Measurements from ENCODE around the gene S100A7A.

S100A7A gene

GRCh38 chr1:153374071-153374470, 42.2 kb upstream of the S100A7A start:
- no peak for TF ChIP-seq CTCF (IDR thresholded peaks at IDR 0.05; ENCODE audit: low read depth, low read length, missing control alignments)
- in situ Hi-C loops (cut with HindIII; ENCODE audit: low sequenced_read_pairs) = no loop called here
- DNase-seq (ENCODE audit: low read depth) = no peak
- no peak overlapping the region for H3K4me3 ChIP-seq (ENCODE audit: low read depth, low read length)

DNA sequence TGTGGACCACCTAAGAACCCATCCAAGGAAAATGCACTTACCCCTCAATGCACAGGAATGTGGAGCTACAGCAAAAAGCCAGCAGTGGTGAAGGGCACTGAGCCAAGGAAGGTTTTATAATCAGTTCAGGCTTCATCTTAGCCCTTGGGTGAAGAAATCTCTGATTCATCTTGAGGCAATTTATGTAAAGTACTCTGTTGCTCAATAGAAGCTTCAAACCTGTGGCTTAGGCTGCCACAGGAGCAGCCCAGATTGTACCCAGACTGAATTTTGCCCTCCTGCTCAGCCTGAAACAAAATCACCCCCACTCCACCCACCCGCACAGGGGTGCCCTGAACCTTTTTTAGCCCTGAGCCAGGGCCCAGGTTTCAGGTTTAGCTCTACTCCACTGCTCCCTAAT, 40.8 kb upstream of the S100A7A start, which contains the start of gene S100A12:
Gene S100A12 (minus strand): TSS at position 111 of the 400 bp plus-strand sequence. CDS start 1,029 bp downstream, outside the sequence.
- DNase-seq (ENCODE audit: low read depth) = peak; percentile 24
- no peak for TF ChIP-seq CTCF (IDR thresholded peaks at IDR 0.05; ENCODE audit: low read depth, low read length, missing control alignments)
- in situ Hi-C loops (cut with HindIII; ENCODE audit: low sequenced_read_pairs) = no loop called here
- H3K4me3 ChIP-seq (ENCODE audit: low read depth, low read length) = no peak within 1 kb of the TSS

DNA sequence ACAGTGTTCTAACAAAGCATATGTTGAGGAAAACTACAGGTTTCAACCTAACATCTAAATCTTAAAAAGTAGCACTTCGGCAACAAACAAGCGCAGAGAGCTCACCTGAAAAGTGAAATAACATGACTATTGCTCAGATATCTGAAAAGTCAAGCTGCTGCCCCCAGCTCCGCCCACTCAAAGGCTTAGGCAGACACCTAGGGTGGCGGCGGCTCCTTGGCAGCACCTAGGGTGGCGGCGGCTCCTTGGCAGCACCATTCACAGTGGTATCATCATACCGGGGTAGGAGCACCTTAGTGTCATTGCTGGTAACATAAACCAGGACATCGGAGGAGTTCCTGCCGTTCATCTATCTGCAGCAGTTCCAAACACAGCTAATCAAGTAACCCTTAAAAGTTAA, 36.7 kb upstream of the S100A7A start:
- TF ChIP-seq CTCF (IDR thresholded peaks at IDR 0.05; ENCODE audit: low read depth, low read length, missing control alignments) = no peak
- DNase-seq (ENCODE audit: low read depth) = no peak
- H3K4me3 ChIP-seq (ENCODE audit: low read depth, low read length) = no peak overlapping the region
- in situ Hi-C loops (cut with HindIII; ENCODE audit: low sequenced_read_pairs) = no loop called here

- in situ Hi-C loops (cut with HindIII; ENCODE audit: low sequenced_read_pairs) = no loop called here
- TF ChIP-seq CTCF (IDR thresholded peaks at IDR 0.05; ENCODE audit: low read depth, low read length, missing control alignments) = no peak
- no peak for DNase-seq (ENCODE audit: low read depth)
- no peak overlapping the region for H3K4me3 ChIP-seq (ENCODE audit: low read depth, low read length)
These were observed 35.6 kb upstream of the S100A7A start for GRCh38 chr1:153380711-153381110.

DNA sequence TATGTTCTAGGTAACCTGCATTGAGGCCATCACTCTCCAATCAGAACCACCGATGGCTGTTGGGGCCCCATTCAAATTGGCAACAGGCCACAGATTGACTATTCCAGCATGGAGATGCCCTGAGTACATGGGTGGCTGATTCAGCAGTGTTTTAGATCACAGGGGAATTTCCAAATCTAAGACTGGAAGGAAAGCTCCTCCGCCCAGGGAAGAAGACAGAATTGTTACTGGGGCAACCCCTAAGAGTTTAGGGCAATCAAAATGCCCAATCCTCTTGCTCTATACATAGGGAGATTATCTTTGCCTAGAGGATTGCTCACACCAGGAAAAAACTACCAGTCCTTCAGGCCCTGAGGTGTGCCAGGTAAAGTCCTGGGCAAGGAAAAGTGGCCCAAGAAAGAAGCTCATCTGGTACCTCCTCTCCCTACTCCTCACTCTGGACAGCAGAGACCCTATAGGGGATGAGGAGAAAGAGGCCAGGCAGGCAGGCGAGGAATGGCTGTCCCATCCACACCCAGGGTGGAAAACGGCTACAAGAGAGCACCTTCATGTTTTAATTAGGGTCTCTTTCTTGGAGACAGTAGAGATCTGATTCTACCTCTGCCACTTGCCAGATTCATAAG, 31.3 kb upstream of the S100A7A start:
- no peak for DNase-seq (ENCODE audit: low read depth)
- in situ Hi-C loops (cut with HindIII; ENCODE audit: low sequenced_read_pairs) = no loop called here
- TF ChIP-seq CTCF (IDR thresholded peaks at IDR 0.05; ENCODE audit: low read depth, low read length, missing control alignments) = no peak
- no peak overlapping the region for H3K4me3 ChIP-seq (ENCODE audit: low read depth, low read length)

GRCh38 chr1:153386500-153386901, 29.8 kb upstream of the S100A7A start:
- H3K4me3 ChIP-seq (ENCODE audit: low read depth, low read length) = no peak overlapping the region
- DNase-seq (ENCODE audit: low read depth) = no peak
- in situ Hi-C loops (cut with HindIII; ENCODE audit: low sequenced_read_pairs) = no loop called here
- no peak for TF ChIP-seq CTCF (IDR thresholded peaks at IDR 0.05; ENCODE audit: low read depth, low read length, missing control alignments)

All from astrocyte of the cerebellum (primary cell).